Keratinocyte (primary cell): ENCODE measurements around the gene WFDC8.

Experiments used
- EZH2 ChIP-seq: IDR thresholded peaks from one replicate; pipeline ENCODE4 v1.6.1; 2012; ENCODE audit warnings: inconsistent platforms, mild to moderate bottlenecking, low read length, moderate library complexity
- TF ChIP-seq, protein P1 (sequence below), 3 experiments: IDR thresholded peaks in 1 of 3; conservative IDR thresholded peaks in 1 of 3; optimal IDR thresholded peaks in 1 of 3; 2 replicates in 2 of 3; 3 replicates in 1 of 3; pipeline versions ENCODE3 to v1.5.1; 2011; ENCODE audit warnings: low read length in 3 of 3, mild to moderate bottlenecking in 3 of 3, moderate library complexity in 2 of 3, control low read depth in 1 of 3, inconsistent platforms in 1 of 3; ENCODE audit not compliant: insufficient read depth in 2 of 3; ENCODE audit errors: extremely low read depth in 1 of 3

DNA sequence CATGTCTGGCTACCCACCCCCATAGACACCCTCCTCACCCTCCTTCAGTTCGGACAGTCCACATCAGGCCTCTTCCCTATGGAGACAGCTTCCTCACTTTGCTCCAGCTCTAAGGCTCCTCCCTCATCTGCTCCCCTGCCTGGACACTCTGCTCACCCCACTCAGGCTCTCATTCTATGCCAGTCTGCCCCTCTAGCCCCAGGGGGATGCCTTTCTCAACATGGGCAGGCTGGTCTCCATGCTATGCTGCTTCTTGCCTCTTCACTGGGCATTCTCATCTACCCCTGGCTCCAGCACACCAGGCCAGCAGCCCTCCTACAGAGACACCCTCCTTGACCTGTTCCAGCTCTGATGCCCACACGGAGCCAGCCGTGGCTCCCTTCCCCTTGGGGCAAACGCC lies at the start of gene WFDC8:
- TF ChIP-seq, protein P1, sequence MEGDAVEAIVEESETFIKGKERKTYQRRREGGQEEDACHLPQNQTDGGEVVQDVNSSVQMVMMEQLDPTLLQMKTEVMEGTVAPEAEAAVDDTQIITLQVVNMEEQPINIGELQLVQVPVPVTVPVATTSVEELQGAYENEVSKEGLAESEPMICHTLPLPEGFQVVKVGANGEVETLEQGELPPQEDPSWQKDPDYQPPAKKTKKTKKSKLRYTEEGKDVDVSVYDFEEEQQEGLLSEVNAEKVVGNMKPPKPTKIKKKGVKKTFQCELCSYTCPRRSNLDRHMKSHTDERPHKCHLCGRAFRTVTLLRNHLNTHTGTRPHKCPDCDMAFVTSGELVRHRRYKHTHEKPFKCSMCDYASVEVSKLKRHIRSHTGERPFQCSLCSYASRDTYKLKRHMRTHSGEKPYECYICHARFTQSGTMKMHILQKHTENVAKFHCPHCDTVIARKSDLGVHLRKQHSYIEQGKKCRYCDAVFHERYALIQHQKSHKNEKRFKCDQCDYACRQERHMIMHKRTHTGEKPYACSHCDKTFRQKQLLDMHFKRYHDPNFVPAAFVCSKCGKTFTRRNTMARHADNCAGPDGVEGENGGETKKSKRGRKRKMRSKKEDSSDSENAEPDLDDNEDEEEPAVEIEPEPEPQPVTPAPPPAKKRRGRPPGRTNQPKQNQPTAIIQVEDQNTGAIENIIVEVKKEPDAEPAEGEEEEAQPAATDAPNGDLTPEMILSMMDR (optimal IDR thresholded peaks at IDR 0.05 in 1 of 3, IDR thresholded peaks at IDR 0.05 in 1 of 3, conservative IDR thresholded peaks at IDR 0.05 in 1 of 3; ENCODE audit: extremely low read depth in 1 of 3, insufficient read depth in 2 of 3, low read length in 3 of 3), result no peak
- TF ChIP-seq EZH2, result no peak
